PFSK-1 (cell line): ENCODE measurements around the gene ARHGAP21.

ENCODE experiments used
- FOXP2 ChIP-seq: optimal IDR thresholded peaks from 2 replicates; pipeline ENCODE3; 2011; ENCODE audit warnings: borderline replicate concordance, control low read depth, inconsistent platforms; ENCODE audit not compliant: insufficient read depth; ENCODE audit errors: extremely low read length, extremely low read depth
- POLR2AphosphoS5 ChIP-seq: IDR thresholded peaks from 2 replicates; pipeline ENCODE4 v1.6.1; 2012; ENCODE audit warnings: low read depth, mild to moderate bottlenecking, control low read depth, low read length, moderate library complexity
- SIN3A ChIP-seq: IDR thresholded peaks from 2 replicates; pipeline ENCODE4 v1.6.1; 2012; ENCODE audit warnings: mild to moderate bottlenecking, low read length, moderate library complexity, borderline replicate concordance; ENCODE audit not compliant: insufficient read depth
- TAF1 ChIP-seq: IDR thresholded peaks from 2 replicates; pipeline ENCODE4 v1.6.1; 2012; ENCODE audit warnings: low read length, control low read depth, borderline replicate concordance; ENCODE audit not compliant: insufficient read depth

GRCh38 chr10:24541239-24541753 is 182.4 kb downstream of the ARHGAP21 start:
- TF ChIP-seq TAF1 (no peak), FOXP2 (no peak), POLR2AphosphoS5 (no peak), SIN3A (no peak)
